Mononuclear cell (primary cell): ENCODE measurements around the gene ASPHD2. TPM values are rescaled to one million over a fixed set of nuclear protein-coding genes. Genes with fewer than 3 reads are reported as not detected.

Experiments used
- H3K27me3 ChIP-seq: 2 replicates; pipeline ENCODE4 v1.6.0; 2011; ENCODE audit warnings: low read length, control low read depth; ENCODE audit not compliant: insufficient read depth
- H3K4me1 ChIP-seq: 2 replicates; pipeline ENCODE4 v1.5.1; 2011; ENCODE audit warnings: mild to moderate bottlenecking, low read length, control low read depth; ENCODE audit not compliant: insufficient read depth
- H3K4me3 ChIP-seq: 2 replicates; pipeline ENCODE4 v1.5.1; 2011; ENCODE audit warnings: mild to moderate bottlenecking, low read length, moderate library complexity
- H3K9me3 ChIP-seq: 2 replicates; pipeline ENCODE4 v1.5.1; 2011; ENCODE audit warnings: low read depth, mild to moderate bottlenecking, control low read depth, low read length
- total RNA-seq: library from RNA; depleted of rRNA; stranded (reverse); fragments of >200 nt; gene quantifications from one replicate; pipeline ENCODE4 v1.2.3, GENCODE V29; 2012

Gene ASPHD2
- total RNA-seq, 1 donor = 2.7 TPM

DNA sequence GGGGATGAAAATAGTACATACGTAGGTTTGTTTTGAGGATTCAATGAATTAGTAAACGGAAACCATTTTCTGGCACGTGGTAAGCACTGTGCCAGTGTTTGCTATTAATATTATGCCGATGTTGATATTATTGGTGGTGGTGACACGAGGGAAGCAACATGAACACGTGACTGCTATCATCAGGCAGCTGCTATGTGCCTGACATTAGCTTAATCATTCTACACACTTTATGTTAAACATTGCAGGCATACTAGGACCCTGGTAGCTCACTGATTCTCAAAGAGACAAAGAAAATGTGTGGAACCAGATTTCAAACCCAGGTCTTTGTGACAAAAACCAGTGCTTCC lies 55.3 kb downstream of the ASPHD2 start:
- Histone ChIP-seq H3K4me3 (peak overlapping the region; percentile 81), H3K4me1 (peaks cover 57% of the 10 kb centered on the region), H3K9me3 (no peaks in the 10 kb centered on the region), H3K27me3 (no peaks in the 10 kb centered on the region)

DNA sequence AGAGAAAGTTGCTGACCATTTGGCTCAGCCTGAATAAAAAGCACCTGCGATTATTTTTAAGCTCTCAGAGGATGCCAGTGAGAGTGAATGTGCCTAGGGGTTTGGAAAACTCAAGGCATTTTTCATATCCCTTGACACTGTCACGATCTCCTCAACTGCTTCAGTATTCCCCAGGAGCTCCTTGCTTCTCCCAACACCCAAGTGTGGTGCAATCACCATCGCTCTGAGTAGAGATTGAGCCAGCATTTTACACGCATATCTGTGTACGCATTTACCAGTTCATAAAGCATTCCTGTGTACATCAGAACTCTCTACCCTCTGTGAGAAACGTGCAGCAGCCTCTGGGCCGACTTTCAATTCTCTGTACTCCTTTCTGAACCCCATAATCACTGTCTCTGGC lies 56.0 kb downstream of the ASPHD2 start:
- Histone ChIP-seq H3K9me3 (no peaks in the 10 kb centered on the region), H3K4me3 (no peak overlapping the region), H3K27me3 (no peaks in the 10 kb centered on the region), H3K4me1 (peaks cover 50% of the 10 kb centered on the region)

DNA sequence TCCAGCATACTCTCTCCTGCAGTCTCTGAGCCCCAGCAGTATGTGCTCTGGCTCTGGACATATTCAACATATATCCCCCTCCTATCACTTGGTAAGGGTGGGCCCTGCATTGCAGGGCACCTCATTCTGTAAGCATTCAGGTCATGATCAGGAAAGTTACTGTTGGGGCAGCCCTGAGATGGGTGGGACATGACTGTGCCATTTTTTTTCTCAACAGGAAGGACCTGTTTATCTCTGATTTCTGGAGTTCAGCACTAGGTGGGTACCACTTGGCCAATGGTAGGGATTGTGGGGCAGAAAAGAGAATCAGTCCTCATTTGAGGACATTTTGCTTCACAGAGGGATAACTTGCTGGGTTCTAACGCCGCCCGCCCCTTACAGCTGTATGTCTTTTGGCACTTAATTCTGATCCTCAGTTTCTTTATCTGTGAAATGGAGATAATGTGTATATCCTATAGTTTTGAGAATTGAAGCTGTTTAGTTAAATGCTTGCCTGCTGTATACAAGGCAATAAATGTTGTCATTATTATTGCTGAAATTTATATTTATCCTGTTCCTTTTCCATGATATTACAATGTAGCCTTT lies 56.8 kb downstream of the ASPHD2 start:
- Histone ChIP-seq H3K4me1 (peaks cover 41% of the 10 kb centered on the region), H3K4me3 (no peak overlapping the region), H3K9me3 (no peaks in the 10 kb centered on the region), H3K27me3 (no peaks in the 10 kb centered on the region)

DNA sequence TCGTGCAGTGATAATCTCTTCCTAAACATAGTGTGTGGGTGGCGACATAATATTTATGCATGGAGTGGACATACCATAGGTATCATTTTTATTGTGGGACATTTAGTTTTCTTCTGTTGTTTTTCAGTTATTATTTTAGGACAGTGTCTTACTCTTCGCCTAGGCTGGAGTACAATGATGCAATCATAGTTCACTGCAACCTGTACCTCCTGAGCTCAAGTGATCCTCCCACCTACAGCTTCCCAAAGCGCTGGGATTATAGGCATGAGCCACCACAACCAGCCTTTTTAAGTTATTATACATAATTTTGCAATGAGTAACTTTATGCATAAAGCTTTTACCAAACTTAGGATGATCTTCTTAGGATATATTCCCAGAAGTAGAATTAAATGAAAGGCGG lies 57.3 kb downstream of the ASPHD2 start:
- Histone ChIP-seq H3K27me3 (no peaks in the 10 kb centered on the region), H3K4me1 (peaks cover 37% of the 10 kb centered on the region), H3K4me3 (no peak overlapping the region), H3K9me3 (no peaks in the 10 kb centered on the region)

DNA sequence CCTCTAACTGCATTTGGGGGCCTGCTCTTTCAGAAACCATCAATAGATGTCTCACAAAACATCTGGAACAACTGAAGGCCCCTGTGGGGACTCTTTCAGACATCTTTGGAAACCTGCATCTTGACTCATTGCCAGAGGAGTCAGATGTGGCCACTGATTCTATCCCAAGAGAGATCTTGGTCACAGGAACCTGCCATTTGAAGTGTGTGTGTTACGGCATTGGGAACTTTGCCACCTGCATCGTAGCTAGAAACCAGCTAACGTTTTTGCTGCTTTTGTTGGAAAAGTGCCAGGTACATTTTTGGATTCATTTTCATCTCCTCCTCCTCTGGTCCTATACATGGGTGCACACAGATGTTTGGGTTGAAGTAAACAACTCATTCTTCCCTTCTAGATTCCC lies 58.9 kb downstream of the ASPHD2 start:
- H3K4me1 ChIP-seq = peaks cover 21% of the 10 kb centered on the region
- H3K4me3 ChIP-seq = no peak overlapping the region
- H3K9me3 ChIP-seq = no peaks in the 10 kb centered on the region
- no peaks in the 10 kb centered on the region for H3K27me3 ChIP-seq

DNA sequence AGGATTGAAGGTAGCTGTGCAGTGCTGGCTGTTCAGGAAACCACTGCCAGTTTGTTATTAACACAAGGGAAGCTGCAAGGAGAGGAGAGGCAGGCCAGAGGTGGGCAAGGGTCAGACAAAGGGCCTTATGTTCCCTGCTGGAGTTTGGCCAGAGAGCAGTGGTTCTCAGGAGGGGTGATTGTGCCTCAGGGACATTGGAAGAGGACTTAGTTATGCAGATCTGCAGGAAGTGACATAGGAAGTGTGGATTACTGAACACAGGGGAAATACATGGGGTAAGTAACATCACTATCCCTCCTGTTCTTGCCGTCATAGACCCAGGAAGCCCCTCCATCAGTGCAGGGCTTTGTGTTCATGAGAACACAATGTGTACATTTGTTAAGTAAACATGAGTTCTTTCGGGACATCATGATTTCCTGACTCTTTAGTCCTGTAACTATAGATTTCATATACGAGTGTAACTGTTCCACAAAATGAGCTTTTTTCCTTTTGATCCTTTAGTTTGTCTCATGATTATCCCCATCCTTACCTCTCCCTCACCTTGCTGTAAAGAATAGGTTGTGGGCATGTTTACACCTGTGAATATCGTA lies 60.5 kb downstream of the ASPHD2 start:
- Histone ChIP-seq H3K4me3 (no peak overlapping the region), H3K4me1 (peaks cover 12% of the 10 kb centered on the region), H3K9me3 (no peaks in the 10 kb centered on the region), H3K27me3 (no peaks in the 10 kb centered on the region)

DNA sequence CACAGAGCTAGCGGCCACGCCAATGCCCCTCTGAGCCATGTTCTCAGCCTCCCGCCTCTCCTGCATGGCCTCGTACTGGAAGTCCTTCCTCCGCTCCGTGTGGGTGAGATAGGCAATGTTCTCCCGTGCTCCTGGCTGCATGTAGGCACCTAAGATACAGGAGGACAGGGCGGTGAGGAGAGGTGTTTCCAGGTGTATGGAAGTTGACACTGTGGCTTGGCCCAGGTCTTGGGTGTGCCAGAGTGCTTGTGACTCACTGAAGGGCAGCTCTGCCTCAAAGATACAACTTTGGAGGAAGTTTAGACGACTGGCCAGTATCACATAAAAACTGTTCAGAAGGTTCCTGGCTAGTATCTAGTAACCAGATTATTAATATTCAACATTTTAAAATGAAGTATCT lies 63.2 kb downstream of the ASPHD2 start:
- no peaks in the 10 kb centered on the region for H3K27me3 ChIP-seq
- H3K4me1 ChIP-seq = no peaks in the 10 kb centered on the region
- no peaks in the 10 kb centered on the region for H3K9me3 ChIP-seq
- no peak overlapping the region for H3K4me3 ChIP-seq

DNA sequence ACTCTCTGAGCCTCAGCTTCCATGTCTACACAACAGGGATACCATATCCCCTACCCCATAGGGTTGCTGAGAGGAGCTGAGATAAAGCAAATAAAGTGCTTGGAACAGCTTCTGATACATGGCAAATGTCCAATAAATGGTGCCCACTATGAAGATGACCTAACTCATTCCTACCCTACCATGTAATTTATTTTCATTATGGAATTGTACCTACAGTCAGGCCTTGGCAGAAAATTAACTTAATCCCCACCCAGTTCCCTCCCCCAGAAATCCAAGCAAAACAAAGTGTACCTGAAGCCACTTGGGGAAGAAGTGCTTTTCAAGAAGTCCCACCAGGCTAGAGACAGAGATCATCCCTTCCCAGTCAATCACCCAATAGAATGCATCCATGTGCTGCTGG lies 65.4 kb downstream of the ASPHD2 start:
- no peaks in the 10 kb centered on the region for H3K4me1 ChIP-seq

More for the DNA sequence above, 65.4 kb downstream of the ASPHD2 start:
- Histone ChIP-seq H3K27me3 (no peaks in the 10 kb centered on the region), H3K4me3 (no peak overlapping the region), H3K9me3 (no peaks in the 10 kb centered on the region)

Other genes starting within 250 kb of the ASPHD2 start
- gene HPS4, start 54.5 kb downstream of the ASPHD2 start, total RNA-seq = 56.8 TPM
- gene SRRD, start 54.6 kb downstream of the ASPHD2 start, total RNA-seq = 13.3 TPM
- gene TFIP11, start 83.2 kb downstream of the ASPHD2 start, total RNA-seq = 64.2 TPM
- 35.9 TPM for gene TPST2, start 160.9 kb downstream of the ASPHD2 start, total RNA-seq
- gene CRYBB1, start 188.8 kb downstream of the ASPHD2 start, total RNA-seq = not detected
- gene CRYBA4, start 192.7 kb downstream of the ASPHD2 start, total RNA-seq = not detected
- gene MIAT, start 228.3 kb downstream of the ASPHD2 start, total RNA-seq = 15.8 TPM